T-helper 2 cell (primary cell): ENCODE data around the gene RIMBP3B.
"Not testable (repeated sequence)": the region's sequence is repeated elsewhere in the genome, so short reads cannot be mapped to it uniquely, and the experiment has no call there.

Experiments
- DNase-seq, 5 experiments: peaks; one replicate each; pipeline versions ENCODE4 v3.0.0 to v3.0.0-alpha.2; 2012 to 2022

RIMBP3B gene

GRCh38 chr22:21417227-21417746 is 33.7 kb downstream of the RIMBP3B start, which contains the start of gene HIC2:
Gene HIC2, plus strand, starts transcription at chr22:21417371. Its CDS starts 25,461 bp downstream, at chr22:21442832.
- peak in 1 of 5 experiments; percentile 31 for DNase-seq

- not testable (repeated sequence) for DNase-seq
Observed at GRCh38 chr22:21417853-21418252, 34.3 kb downstream of the RIMBP3B start.

- not testable (repeated sequence) for DNase-seq
Observed at GRCh38 chr22:21418974-21419638, 35.6 kb downstream of the RIMBP3B start.

- not testable (repeated sequence) for DNase-seq
Observed at GRCh38 chr22:21420180-21420763, 36.7 kb downstream of the RIMBP3B start.

GRCh38 chr22:21424084-21424709 is 40.6 kb downstream of the RIMBP3B start:
- not testable (repeated sequence) for DNase-seq

GRCh38 chr22:21434378-21435233 is 51.1 kb downstream of the RIMBP3B start:
- DNase-seq: not testable (repeated sequence)

- not testable (repeated sequence) for DNase-seq
Observed at GRCh38 chr22:21435998-21436810, 52.7 kb downstream of the RIMBP3B start.

GRCh38 chr22:21438013-21438412 is 54.5 kb downstream of the RIMBP3B start:
- DNase-seq: not testable (repeated sequence)
